Coronary artery (tissue), 2 donors: ENCODE data around the gene BCL7A.
"Not testable (repeated sequence)": the region's sequence is repeated elsewhere in the genome, so short reads cannot be mapped to it uniquely, and the experiment has no call there.

ENCODE experiments used
- DNase-seq: peaks from one replicate; pipeline ENCODE4 v3.0.0-alpha.2; 2017; ENCODE audit warnings: low spot score
- H3K27ac ChIP-seq, 2 donors: fragments of 200-600 bp; sonication (generic); one replicate each; pipeline ENCODE4 v1.5.1; 2016 to 2019
- H3K4me3 ChIP-seq: fragments of 200-600 bp; sonication (generic); 2 replicates; pipeline ENCODE4 v1.5.1; 2016; ENCODE audit warnings: mild to moderate bottlenecking, moderate library complexity
- TF ChIP-seq, protein P1 (sequence below): fragments of 200-600 bp; sonication (generic); IDR thresholded peaks from one replicate; pipeline ENCODE4 v1.5.1; 2019; ENCODE audit warnings: antibody characterized with exemption

BCL7A gene

DNA sequence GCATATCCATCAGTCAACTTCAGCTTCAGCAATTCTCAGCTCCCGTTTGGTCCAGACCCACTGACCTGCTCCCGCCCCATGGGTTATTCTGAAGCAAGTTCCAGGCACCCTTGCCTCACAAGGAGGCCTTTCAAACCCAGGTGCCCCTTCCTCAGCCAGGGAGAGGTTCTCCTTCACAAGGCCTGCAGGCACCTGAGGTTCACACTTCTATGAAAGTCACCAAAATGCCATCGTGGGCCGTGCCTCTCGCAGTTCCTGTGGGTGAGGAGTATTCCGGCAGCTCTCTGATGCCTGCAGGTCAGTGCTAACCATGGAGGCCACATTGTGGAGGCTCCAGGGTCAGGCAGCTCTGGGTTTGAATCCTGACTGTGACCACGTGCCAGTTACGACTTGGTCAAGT, 40.2 kb upstream of the BCL7A start:
- no peak overlapping the region for H3K27ac ChIP-seq
- H3K4me3 ChIP-seq = no peak overlapping the region
- no peak for DNase-seq
- TF ChIP-seq, protein P1, sequence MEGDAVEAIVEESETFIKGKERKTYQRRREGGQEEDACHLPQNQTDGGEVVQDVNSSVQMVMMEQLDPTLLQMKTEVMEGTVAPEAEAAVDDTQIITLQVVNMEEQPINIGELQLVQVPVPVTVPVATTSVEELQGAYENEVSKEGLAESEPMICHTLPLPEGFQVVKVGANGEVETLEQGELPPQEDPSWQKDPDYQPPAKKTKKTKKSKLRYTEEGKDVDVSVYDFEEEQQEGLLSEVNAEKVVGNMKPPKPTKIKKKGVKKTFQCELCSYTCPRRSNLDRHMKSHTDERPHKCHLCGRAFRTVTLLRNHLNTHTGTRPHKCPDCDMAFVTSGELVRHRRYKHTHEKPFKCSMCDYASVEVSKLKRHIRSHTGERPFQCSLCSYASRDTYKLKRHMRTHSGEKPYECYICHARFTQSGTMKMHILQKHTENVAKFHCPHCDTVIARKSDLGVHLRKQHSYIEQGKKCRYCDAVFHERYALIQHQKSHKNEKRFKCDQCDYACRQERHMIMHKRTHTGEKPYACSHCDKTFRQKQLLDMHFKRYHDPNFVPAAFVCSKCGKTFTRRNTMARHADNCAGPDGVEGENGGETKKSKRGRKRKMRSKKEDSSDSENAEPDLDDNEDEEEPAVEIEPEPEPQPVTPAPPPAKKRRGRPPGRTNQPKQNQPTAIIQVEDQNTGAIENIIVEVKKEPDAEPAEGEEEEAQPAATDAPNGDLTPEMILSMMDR = no peak

DNA sequence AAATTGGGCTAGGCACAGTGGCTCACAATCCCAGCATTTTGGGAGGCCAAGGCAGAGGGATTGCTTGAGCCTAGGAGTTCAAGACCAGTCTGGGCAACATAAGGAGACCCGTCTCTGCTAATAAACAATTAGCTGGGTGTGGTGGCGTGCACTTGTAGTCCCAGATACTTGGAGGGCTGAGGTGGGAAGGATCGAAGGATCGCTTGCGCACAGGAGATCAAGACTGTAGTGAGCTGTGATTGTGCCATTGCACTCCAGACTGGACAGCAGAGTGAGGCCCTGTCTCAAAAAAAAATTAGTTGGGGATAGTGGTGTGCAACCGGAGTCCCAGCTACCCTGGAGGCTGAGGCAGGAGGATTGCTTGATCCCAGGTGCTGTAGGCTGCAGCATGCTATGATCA, 38.7 kb upstream of the BCL7A start:
- Histone ChIP-seq H3K27ac (no peak overlapping the region), H3K4me3 (no peak overlapping the region)
- no peak for DNase-seq
- TF ChIP-seq, protein P1 = no peak

DNA sequence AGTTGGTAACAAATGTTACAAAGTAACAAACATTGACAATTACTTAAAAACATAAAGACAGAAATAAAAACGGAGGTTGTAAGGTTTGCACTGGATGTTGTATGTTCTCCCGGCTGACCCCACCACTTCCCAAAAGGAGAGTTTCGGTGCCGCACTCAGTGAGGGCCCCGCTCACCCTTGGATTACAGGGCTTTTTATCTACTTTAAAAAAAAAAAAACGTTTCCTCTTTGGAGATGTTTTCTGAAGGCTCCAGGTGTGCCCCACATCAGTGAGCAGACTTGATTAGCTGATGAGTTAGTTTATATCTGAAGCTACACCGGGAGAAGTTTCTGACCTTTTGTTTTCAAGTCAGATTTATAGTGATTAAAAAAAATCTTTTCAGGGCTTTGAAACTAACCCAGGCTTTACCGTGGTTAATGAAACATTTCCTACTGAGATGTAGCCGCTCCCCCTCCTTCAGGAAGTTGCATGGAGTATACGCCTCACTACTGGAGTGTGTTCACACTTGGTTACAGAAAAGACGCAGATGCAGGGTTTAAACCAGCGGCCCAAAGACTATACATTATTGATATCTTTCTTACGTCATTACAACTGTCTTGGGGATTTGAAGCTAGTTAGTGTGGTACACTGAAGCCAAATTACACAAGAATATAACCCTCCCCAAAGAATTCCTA, 38.0 kb upstream of the BCL7A start:
- H3K4me3 ChIP-seq = no peak overlapping the region
- DNase-seq = no peak
- H3K27ac ChIP-seq = no peak overlapping the region
- TF ChIP-seq, protein P1 = no peak

DNA sequence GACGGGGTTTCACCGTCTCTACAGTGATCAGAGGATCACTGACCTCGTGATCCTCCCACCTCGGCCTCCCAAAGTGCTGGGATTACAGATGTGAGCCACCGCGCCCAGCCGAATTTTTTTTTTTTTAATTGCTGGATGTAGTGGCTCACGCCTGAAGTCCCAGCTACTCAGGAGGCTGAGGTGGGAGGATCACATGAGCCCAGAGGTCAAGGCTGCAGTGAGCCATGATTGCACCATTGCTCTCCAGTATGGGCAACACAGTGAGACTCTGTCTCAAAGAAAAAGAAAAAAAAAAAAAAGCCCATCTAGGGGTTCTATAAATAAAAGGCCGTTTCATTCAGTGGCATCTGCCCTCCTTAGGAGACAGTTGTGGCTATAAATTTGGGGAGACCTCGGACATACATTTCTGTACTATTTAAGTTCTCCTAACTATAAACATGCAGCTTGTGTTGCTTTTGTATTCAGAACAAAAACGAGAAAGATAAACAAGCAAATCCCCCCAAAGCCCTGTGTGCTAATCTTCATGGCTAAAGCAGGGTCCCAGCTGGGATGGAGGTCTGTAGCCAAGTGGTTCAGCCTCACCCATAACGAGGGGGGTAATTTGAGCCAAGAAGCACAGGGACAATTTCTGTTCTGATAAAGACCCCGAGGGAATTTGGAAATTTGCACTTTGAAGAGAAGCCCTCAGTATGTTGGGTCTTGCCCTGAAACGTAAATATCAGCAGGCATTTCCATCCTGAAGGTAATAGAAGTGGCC, 35.0 kb upstream of the BCL7A start:
- no peak for DNase-seq
- TF ChIP-seq, protein P1 = no peak
- Histone ChIP-seq H3K4me3 (no peak overlapping the region), H3K27ac (no peak overlapping the region)

DNA sequence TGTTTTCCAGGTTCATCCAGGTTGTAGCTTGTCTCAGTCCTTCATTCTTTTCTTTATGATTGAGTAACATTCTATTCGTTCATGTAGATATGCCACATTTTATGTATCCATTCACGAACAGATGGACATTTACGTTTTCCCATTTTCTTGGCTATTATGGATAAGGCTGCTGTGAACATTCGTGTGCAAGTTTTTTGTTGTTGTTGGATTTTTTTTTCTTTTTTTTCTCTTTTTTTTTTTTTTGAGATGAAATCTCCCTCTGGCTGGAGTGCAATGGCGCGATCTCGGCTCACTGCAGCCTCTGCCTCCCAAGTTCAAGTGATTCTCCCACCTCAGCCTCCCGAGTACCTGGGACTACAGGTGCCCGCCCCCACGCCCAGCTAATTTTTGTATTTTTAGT, 33.2 kb upstream of the BCL7A start:
- not testable (repeated sequence) for H3K27ac ChIP-seq, H3K4me3 ChIP-seq, DNase-seq

DNA sequence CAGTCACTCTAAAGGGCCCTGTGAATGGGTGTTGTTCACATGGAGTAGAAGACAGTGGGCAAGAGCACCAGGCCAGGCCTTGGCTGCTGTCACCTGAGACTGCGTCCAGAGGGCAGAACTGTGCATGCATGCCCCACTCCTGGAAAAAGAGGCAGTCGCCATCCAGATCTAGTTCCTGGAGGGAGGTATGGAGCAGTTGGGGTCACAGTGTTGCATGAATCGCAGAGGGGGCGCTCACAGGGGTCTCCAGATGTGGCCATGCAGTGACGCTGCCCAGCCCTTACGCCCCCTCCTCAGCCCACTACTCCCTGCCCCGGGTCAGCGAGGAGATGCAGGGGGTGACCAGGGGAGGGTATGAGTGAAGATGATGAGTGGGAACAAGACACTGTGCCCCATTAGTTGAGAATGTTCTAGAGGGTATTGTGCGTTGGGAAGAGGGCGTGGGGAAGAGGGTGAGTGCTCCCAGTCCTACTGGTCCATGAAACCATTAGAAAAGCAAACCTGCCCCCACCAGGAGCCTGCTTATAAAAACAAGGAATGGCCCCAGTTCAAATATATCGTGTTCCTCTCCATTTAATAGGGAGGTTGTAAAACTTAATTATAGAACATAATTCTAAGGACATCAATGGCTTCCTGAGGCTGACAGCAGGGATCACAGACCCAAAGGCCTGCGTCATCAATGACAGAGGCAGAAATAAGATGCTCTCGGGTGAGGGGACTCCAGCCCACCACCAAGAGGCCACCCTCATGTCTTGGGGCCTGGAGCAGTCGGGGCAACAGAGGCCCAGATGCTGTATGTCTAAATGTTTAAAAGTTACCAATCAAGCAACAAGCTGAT, 32.2 kb upstream of the BCL7A start:
- H3K27ac ChIP-seq = no peak overlapping the region
- TF ChIP-seq, protein P1 = no peak
- no peak for DNase-seq
- H3K4me3 ChIP-seq = no peak overlapping the region

DNA sequence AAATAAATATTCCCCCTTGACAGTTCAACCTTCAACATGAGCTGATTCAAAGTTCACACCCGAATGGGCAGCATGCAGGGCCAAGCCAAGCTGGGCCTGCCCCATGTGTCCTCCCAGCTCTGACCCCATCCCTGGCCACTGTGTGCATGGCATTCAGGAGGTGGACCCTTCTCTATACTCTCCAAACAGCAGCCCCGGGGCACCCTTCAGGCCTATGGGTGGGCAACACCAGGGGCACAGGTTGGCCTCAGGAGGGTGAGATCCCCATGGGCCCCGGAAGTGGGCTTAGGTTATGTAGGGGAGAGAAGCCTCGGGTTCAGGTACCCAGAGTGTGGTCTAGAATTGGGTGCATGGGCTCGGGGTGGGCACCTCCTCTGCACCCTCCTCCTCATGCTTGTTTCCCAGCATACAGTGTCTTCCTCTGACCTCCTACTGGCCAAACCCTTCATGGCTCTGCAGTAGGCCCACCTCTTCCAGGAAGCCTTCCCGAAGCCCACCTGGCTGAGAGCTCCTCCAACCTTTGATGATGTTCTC, 31.5 kb upstream of the BCL7A start:
- H3K27ac ChIP-seq = no peak overlapping the region
- TF ChIP-seq, protein P1 = no peak
- no peak for DNase-seq
- no peak overlapping the region for H3K4me3 ChIP-seq
